GM12878 (cell line): ENCODE measurements around the gene MED13L.

Experiments
- BCL11A ChIP-seq: IDR thresholded peaks from 2 replicates; pipeline ENCODE4 v1.6.1; 2011; ENCODE audit warnings: low read depth, low read length
- CBFB ChIP-seq: IDR thresholded peaks from 2 replicates; pipeline ENCODE4 v1.6.1; 2016; ENCODE audit warnings: antibody characterized with exemption, low read depth
- MYC ChIP-seq: IDR thresholded peaks from 2 replicates; pipeline ENCODE4 v1.6.1; 2011; ENCODE audit warnings: mild to moderate bottlenecking, low read length, moderate library complexity, inconsistent platforms; ENCODE audit not compliant: insufficient read depth, insufficient replicate concordance, insufficient read length, severe bottlenecking
- POLR2A ChIP-seq: IDR thresholded peaks from 2 replicates; pipeline ENCODE4 v1.6.1; 2011; ENCODE audit warnings: low read depth, mild to moderate bottlenecking, low read length
- SP1 ChIP-seq: IDR thresholded peaks from one replicate; pipeline ENCODE4 v1.6.1; 2011; ENCODE audit warnings: low read depth, low read length
- ZNF217 ChIP-seq: fragments of 450-650 bp; IDR thresholded peaks from 2 replicates; pipeline ENCODE4 v1.6.1; 2017; ENCODE audit warnings: antibody characterized with exemption, mild to moderate bottlenecking

- TF ChIP-seq BCL11A (no peak), POLR2A (no peak), CBFB (no peak), MYC (no peak), ZNF217 (no peak), SP1 (no peak)
These were observed 343.4 kb downstream of the MED13L start for GRCh38 chr12:115934046-115934445.
